Trophoblast cell (in vitro differentiated cells and primary cell): ENCODE data around the gene ALDH1B1.
"Not testable (repeated sequence)": the region's sequence is repeated elsewhere in the genome, so short reads cannot be mapped to it uniquely, and the experiment has no call there.

Source experiments
- DNase-seq, 2 donors: peaks; one replicate each; pipeline ENCODE4 v3.0.0-alpha.2; 2016
- H2AFZ ChIP-seq: 2 replicates; pipeline ENCODE4 v1.6.1; 2013; ENCODE audit warnings: low read length, moderate library complexity, mild to moderate bottlenecking; ENCODE audit not compliant: insufficient read depth, poor library complexity
- H2AK5ac ChIP-seq: 2 replicates; pipeline ENCODE4 v1.6.1; 2013; ENCODE audit warnings: mild to moderate bottlenecking, low read length
- H2BK120ac ChIP-seq: 2 replicates; pipeline ENCODE4 v1.6.1; 2013; ENCODE audit warnings: low read length, mild to moderate bottlenecking, moderate library complexity; ENCODE audit not compliant: insufficient read depth, poor library complexity
- H2BK12ac ChIP-seq: 2 replicates; pipeline ENCODE4 v1.6.1; 2013; ENCODE audit warnings: mild to moderate bottlenecking, low read length, moderate library complexity
- H2BK5ac ChIP-seq: 2 replicates; pipeline ENCODE4 v1.6.1; 2013; ENCODE audit warnings: low read length, low read depth, moderate library complexity, mild to moderate bottlenecking; ENCODE audit not compliant: poor library complexity
- H3K14ac ChIP-seq: 2 replicates; pipeline ENCODE4 v1.6.1; 2013; ENCODE audit warnings: mild to moderate bottlenecking, low read length
- H3K18ac ChIP-seq: 2 replicates; pipeline ENCODE4 v1.6.1; 2013; ENCODE audit warnings: mild to moderate bottlenecking, low read length
- H3K23ac ChIP-seq: 2 replicates; pipeline ENCODE4 v1.6.1; 2013; ENCODE audit warnings: low read length
- H3K27ac ChIP-seq: 2 replicates; pipeline ENCODE4 v1.5.1; 2013; ENCODE audit warnings: low read depth, mild to moderate bottlenecking, inconsistent platforms, low read length, moderate library complexity
- H3K27me3 ChIP-seq: 2 replicates; pipeline ENCODE4 v1.6.1; 2013; ENCODE audit warnings: inconsistent platforms, mild to moderate bottlenecking, low read length, moderate library complexity; ENCODE audit not compliant: insufficient read depth
- H3K36me3 ChIP-seq, 2 experiments: 1 replicate in 1 of 2; 2 replicates in 1 of 2; pipeline ENCODE4 v1.6.1; 2013; ENCODE audit warnings: low read length in 2 of 2, mild to moderate bottlenecking in 2 of 2, moderate library complexity in 1 of 2; ENCODE audit not compliant: insufficient read depth in 2 of 2, control insufficient read depth in 1 of 2
- H3K4ac ChIP-seq: 2 replicates; pipeline ENCODE4 v1.6.1; 2013; ENCODE audit warnings: low read depth, mild to moderate bottlenecking, low read length, moderate library complexity
- H3K4me1 ChIP-seq, 2 experiments: 1 replicate in 1 of 2; 2 replicates in 1 of 2; pipeline ENCODE4 v1.6.1; 2013; ENCODE audit warnings: low read length in 2 of 2, mild to moderate bottlenecking in 2 of 2, moderate library complexity in 1 of 2; ENCODE audit not compliant: insufficient read depth in 2 of 2, control insufficient read depth in 1 of 2
- H3K4me2 ChIP-seq: 2 replicates; pipeline ENCODE4 v1.6.1; 2013; ENCODE audit warnings: inconsistent platforms, mild to moderate bottlenecking, low read length, moderate library complexity
- H3K4me3 ChIP-seq: 2 replicates; pipeline ENCODE4 v1.5.1; 2013; ENCODE audit warnings: mild to moderate bottlenecking, low read depth, low read length, inconsistent platforms
- H3K79me1 ChIP-seq: one replicate; pipeline ENCODE4 v1.6.1; 2013; ENCODE audit warnings: low read length
- H3K79me2 ChIP-seq: 2 replicates; pipeline ENCODE4 v1.6.1; 2013; ENCODE audit warnings: low read length, mild to moderate bottlenecking; ENCODE audit not compliant: control insufficient read depth, insufficient read depth, poor library complexity
- H3K9ac ChIP-seq: 2 replicates; pipeline ENCODE4 v1.6.1; 2013; ENCODE audit warnings: mild to moderate bottlenecking, low read length
- H3K9me3 ChIP-seq: 2 replicates; pipeline ENCODE4 v1.6.1; 2013; ENCODE audit warnings: low read depth, mild to moderate bottlenecking, control low read depth, inconsistent platforms, low read length; ENCODE audit not compliant: insufficient read depth
- H4K12ac ChIP-seq: 2 replicates; pipeline ENCODE4 v1.6.1; 2013; ENCODE audit warnings: low read depth, mild to moderate bottlenecking, low read length, moderate library complexity
- H4K8ac ChIP-seq: 2 replicates; pipeline ENCODE4 v1.6.1; 2013; ENCODE audit warnings: low read depth, mild to moderate bottlenecking, low read length, moderate library complexity
- H4K91ac ChIP-seq: one replicate; pipeline ENCODE4 v1.6.1; 2013; ENCODE audit warnings: low read depth, mild to moderate bottlenecking, low read length, moderate library complexity
- WGBS: extraction: QIAGEN DNeasy Blood & Tissue Kit; methylation state at CpG from one replicate; pipeline ENCODE4 v1.1.7; 2013; ENCODE audit warnings: missing lambda C conversion rate; ENCODE audit not compliant: insufficient read length, insufficient coverage; ENCODE audit errors: extremely low coverage; 5-methylcytosine and 5-hydroxymethylcytosine counted together

ALDH1B1 gene

DNA sequence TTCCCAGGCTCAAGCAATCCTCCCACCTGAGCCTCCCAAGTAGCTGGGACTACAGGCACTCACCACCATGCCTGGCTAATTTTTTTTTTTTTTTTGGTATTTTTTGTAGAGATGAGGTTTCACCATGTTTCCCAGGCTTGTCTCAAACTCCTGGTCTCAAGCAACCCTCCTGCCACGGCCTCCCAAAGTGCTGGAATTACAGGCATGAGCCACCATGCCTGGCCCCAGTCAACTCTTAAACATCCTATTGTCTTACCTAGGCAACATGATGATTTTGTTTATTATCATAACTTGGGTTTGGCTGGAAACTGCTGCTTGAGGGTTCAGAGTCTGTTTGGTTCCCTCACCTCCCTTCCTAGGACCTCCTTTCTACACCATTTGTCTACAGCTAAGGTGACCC is 6.7 kb downstream of the ALDH1B1 start:
- H3K9me3 ChIP-seq, H4K8ac ChIP-seq, H3K9ac ChIP-seq, H4K91ac ChIP-seq, H3K27ac ChIP-seq, H3K79me2 ChIP-seq, H3K18ac ChIP-seq, H3K23ac ChIP-seq, H3K4me1 ChIP-seq, H3K4me2 ChIP-seq, H2BK5ac ChIP-seq, H2BK12ac ChIP-seq, H3K79me1 ChIP-seq, H4K12ac ChIP-seq, H3K27me3 ChIP-seq, H2BK120ac ChIP-seq, H3K14ac ChIP-seq, H2AFZ ChIP-seq, H2AK5ac ChIP-seq, H3K4me3 ChIP-seq, H3K4ac ChIP-seq: not testable (repeated sequence)
- H3K36me3 ChIP-seq: peaks cover 16% of the 10 kb centered on the region in 2 experiments
- no CpG with 5 or more reads among the region's 1 CpG for WGBS
- DNase-seq: peak; percentile 68 to 73

DNA sequence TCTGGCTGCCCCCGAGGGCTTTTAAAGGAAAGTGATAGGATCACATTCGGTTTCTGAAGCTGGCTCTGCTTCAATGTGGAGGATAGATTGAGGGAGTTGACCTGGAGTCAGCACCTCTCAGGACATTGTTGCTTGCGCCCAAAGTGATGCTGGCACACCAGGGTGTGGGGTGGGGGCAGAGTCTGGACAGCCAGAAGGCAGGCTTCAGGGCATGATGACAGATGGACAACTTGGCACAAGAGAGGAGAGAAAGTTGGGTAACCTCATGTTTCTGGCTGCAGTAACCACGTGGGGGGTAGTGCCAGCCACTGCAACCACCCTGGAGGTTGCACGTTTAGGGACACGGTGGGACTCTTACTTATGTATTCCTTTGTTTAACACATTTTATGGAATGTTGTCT is 9.5 kb downstream of the ALDH1B1 start:
- Histone ChIP-seq H3K9me3 (no peaks in the 10 kb centered on the region), H3K79me2 (no peaks in the 10 kb centered on the region), H3K27ac (no peak overlapping the region), H4K91ac (no peak overlapping the region), H2AFZ (no peak overlapping the region), H3K14ac (no peak overlapping the region), H2BK5ac (no peak overlapping the region), H2AK5ac (no peak overlapping the region), H3K27me3 (no peaks in the 10 kb centered on the region), H3K18ac (no peak overlapping the region), H3K4ac (no peak overlapping the region), H3K4me2 (no peak overlapping the region), H3K23ac (no peak overlapping the region), H3K4me1 (peaks cover 0 to 5% of the 10 kb centered on the region in 2 experiments), H3K4me3 (no peak overlapping the region), H3K79me1 (no peaks in the 10 kb centered on the region), H3K9ac (no peak overlapping the region), H4K8ac (no peak overlapping the region), H4K12ac (no peak overlapping the region), H3K36me3 (peaks cover 2 to 3% of the 10 kb centered on the region in 2 experiments), H2BK12ac (no peak overlapping the region), H2BK120ac (no peak overlapping the region)
- DNase-seq: no peak
- WGBS: no CpG with 5 or more reads among the region's 6 CpGs

DNA sequence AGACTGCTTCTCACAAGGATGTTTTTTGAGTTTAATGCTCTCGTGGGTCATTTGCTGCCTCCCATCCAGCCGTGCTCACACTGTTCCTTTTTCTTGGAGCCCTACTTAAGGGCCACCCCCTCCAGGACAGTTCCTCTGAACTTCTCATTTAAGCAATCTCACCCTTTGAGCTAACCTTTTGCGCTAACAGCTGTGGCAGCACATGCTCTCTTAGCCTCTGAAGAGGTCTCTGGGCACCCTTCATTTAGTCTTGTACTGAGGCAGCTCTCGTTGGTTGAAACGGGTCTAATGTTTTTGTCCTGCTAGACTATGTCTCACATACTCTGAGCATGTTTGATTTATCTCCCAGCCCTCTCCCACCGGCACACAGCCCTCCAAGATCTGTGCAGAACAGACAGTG is 11.8 kb downstream of the ALDH1B1 start:
- Histone ChIP-seq H2AK5ac (no peak overlapping the region), H4K91ac (no peak overlapping the region), H2BK120ac (no peak overlapping the region), H3K79me1 (no peaks in the 10 kb centered on the region), H3K36me3 (no peaks in the 10 kb centered on the region), H3K4me1 (peaks cover 0 to 5% of the 10 kb centered on the region in 2 experiments), H3K4me2 (no peak overlapping the region), H2BK5ac (no peak overlapping the region), H3K9me3 (no peaks in the 10 kb centered on the region), H2BK12ac (no peak overlapping the region), H3K4ac (no peak overlapping the region), H2AFZ (no peak overlapping the region), H3K18ac (no peak overlapping the region), H3K23ac (no peak overlapping the region), H3K27me3 (no peaks in the 10 kb centered on the region), H3K4me3 (no peak overlapping the region), H4K8ac (no peak overlapping the region), H3K79me2 (no peaks in the 10 kb centered on the region), H3K27ac (no peak overlapping the region), H3K9ac (no peak overlapping the region), H3K14ac (no peak overlapping the region), H4K12ac (no peak overlapping the region)
- no CpG with 5 or more reads among the region's 6 CpGs for WGBS
- no peak for DNase-seq

DNA sequence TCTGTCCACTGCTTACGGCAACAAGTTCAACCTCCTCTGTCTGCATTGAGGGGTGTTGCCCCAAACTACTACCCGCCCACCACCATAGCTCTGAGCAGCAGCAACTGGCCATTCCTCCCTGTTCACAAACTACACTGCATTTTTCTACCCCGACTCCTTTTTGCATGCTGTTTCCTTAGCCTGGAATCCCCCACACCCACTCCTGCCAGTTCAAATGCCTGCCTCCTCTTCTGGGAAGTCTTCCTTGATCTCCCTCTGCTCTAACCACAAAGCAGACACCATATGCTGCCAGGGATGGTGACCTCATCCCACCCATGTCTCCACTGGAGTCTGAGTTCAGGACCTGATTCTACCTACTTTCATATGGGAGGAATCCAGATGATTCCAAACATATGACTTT is 13.3 kb downstream of the ALDH1B1 start:
- peak; percentile 78 to 91 for DNase-seq
- no peak overlapping the region for H3K23ac ChIP-seq
- H3K18ac ChIP-seq: no peak overlapping the region
- H3K79me1 ChIP-seq: no peaks in the 10 kb centered on the region
- no peak overlapping the region for H2AFZ ChIP-seq
- no peak overlapping the region for H4K12ac ChIP-seq
- H3K27ac ChIP-seq: no peak overlapping the region
- no peak overlapping the region for H3K4me3 ChIP-seq
- H3K9me3 ChIP-seq: no peaks in the 10 kb centered on the region
- H3K4me1 ChIP-seq: peaks cover 0 to 5% of the 10 kb centered on the region in 2 experiments
- no peak overlapping the region for H3K14ac ChIP-seq
- no peak overlapping the region for H2BK5ac ChIP-seq
- H3K9ac ChIP-seq: no peak overlapping the region
- no peak overlapping the region for H2BK12ac ChIP-seq
- no peaks in the 10 kb centered on the region for H3K79me2 ChIP-seq
- H4K8ac ChIP-seq: no peak overlapping the region
- no CpG with 5 or more reads among the region's 3 CpGs for WGBS
- no peak overlapping the region for H2AK5ac ChIP-seq
- H3K27me3 ChIP-seq: no peaks in the 10 kb centered on the region
- no peaks in the 10 kb centered on the region for H3K36me3 ChIP-seq
- H4K91ac ChIP-seq: no peak overlapping the region
- H3K4me2 ChIP-seq: no peak overlapping the region
- H3K4ac ChIP-seq: no peak overlapping the region
- H2BK120ac ChIP-seq: no peak overlapping the region
